SK-N-SH treated with all-trans-retinoic acid at 6 μM for 48 hours (cell line): ENCODE results near the gene MATK.

ENCODE experiments used
- PATZ1 ChIP-seq: fragments of 250-450 bp; sonication (Bioruptor Pico); IDR thresholded peaks from 2 replicates; pipeline ENCODE4 v1.8.0; 2020; ENCODE audit warnings: mild to moderate bottlenecking, moderate library complexity, borderline replicate concordance
- ZC3H10 ChIP-seq: fragments of 250-450 bp; sonication (Bioruptor Pico); IDR thresholded peaks from 2 replicates; pipeline ENCODE4 v1.5.1; 2021; ENCODE audit warnings: mild to moderate bottlenecking, moderate library complexity

Gene MATK

GRCh38 chr19:3730457-3730958 is 55.7 kb downstream of the MATK start (continued):
- TF ChIP-seq PATZ1 (CRISPR knock-in tag) = no peak
- TF ChIP-seq ZC3H10 (CRISPR knock-in tag) = no peak
